C4-2B (cell line): ENCODE data around the gene PREB.

Experiments used
- ZFX ChIP-seq: fragments of 450-650 bp; IDR thresholded peaks from 2 replicates; pipeline ENCODE4 v1.6.1; 2017
- TF ChIP-seq, protein P1 (sequence below): fragments of 450-650 bp; conservative IDR thresholded peaks from 2 replicates; pipeline ENCODE4 v1.5.1; 2017; ENCODE audit warnings: mild to moderate bottlenecking

DNA sequence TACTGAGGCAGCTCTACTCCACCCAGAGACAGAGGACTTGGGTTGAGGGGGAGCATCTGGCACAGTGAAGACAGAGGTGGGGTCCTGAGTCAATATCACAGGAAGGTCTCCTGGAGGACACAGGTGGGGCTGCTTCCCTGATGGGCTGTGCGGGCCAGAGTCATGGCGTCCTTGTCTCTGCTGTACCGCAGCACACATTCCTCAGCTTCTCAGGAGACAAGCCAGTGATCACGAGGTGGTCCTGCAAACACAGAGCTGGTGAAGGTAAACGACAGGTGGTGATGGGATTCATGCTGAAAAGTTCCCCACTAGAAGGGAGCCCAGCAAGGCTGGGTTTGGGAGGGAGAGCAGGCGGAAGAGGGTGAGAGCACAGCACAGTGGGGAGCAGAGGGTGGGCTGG is 24.0 kb upstream of the PREB start:
- TF ChIP-seq ZFX, result no peak
- TF ChIP-seq, protein P1, sequence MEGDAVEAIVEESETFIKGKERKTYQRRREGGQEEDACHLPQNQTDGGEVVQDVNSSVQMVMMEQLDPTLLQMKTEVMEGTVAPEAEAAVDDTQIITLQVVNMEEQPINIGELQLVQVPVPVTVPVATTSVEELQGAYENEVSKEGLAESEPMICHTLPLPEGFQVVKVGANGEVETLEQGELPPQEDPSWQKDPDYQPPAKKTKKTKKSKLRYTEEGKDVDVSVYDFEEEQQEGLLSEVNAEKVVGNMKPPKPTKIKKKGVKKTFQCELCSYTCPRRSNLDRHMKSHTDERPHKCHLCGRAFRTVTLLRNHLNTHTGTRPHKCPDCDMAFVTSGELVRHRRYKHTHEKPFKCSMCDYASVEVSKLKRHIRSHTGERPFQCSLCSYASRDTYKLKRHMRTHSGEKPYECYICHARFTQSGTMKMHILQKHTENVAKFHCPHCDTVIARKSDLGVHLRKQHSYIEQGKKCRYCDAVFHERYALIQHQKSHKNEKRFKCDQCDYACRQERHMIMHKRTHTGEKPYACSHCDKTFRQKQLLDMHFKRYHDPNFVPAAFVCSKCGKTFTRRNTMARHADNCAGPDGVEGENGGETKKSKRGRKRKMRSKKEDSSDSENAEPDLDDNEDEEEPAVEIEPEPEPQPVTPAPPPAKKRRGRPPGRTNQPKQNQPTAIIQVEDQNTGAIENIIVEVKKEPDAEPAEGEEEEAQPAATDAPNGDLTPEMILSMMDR, result no peak
